HCT116 (cell line): Measurements from ENCODE around the gene POT1. TPM values are rescaled to one million over a fixed set of nuclear protein-coding genes. Genes with fewer than 3 reads are reported as not detected.

Experiments used
- ATAC-seq: fragments of 200-7000 bp; cut with Tn5 transposase; 2 replicates; pipeline ENCODE4 v1.9.1; 2020; ENCODE audit warnings: mild to moderate bottlenecking, moderate library complexity
- BruUV-seq: library from RNA; stranded (reverse); fragments of 400-500 nt; replicated peaks from 2 replicates; lab custom pipeline; 2021; lab: Mats Ljungman, UMichigan
- CTCF ChIA-PET: fragments of 300-600 bp; sonication (Branson Sonifier 250); formaldehyde crosslinking; loops from one replicate; lab custom pipeline; 2021; ENCODE audit warnings: antibody characterized with exemption; lab: Charles Lee
- POLR2A ChIA-PET: fragments of 300-600, 350-600 bp; sonication (Branson Sonifier 250); formaldehyde crosslinking; loops from one replicate; lab custom pipeline; 2021; ENCODE audit warnings: antibody characterized with exemption; lab: Charles Lee
- RAD21 ChIA-PET, 2 experiments: fragments of 300-600 bp; sonication (Branson Sonifier 250); formaldehyde crosslinking; loops; one replicate each; lab custom pipeline; 2023; ENCODE audit warnings: low total read pairs in 2 of 2; ENCODE audit not compliant: uncharacterized antibody in 2 of 2, unreplicated experiment in 2 of 2, low non-redundant PET in 1 of 2; lab: Charles Lee
- DNase-seq: peaks from one replicate; pipeline ENCODE4 v3.0.0-alpha.2; 2010; ENCODE audit warnings: low read depth, low spot score
- H2AFZ ChIP-seq: fragments of 200-600 bp; shearing (Covaris generic), sonication (generic); 2 replicates; pipeline ENCODE4 v1.6.1; 2017; ENCODE audit warnings: low read depth, mixed run types, mixed read lengths, antibody characterized with exemption, low read length; ENCODE audit not compliant: poor library complexity, severe bottlenecking
- H3K27ac ChIP-seq: 2 replicates; pipeline ENCODE4 v1.5.1; 2012; ENCODE audit warnings: low read depth, low read length
- H3K27me3 ChIP-seq: fragments of 200-600 bp; sonication (generic); 2 replicates; pipeline ENCODE4 v1.6.1; 2016; ENCODE audit warnings: mixed run types, low read length, mixed read lengths; ENCODE audit not compliant: insufficient read depth
- H3K36me3 ChIP-seq, 2 experiments: fragments of 200-500 bp in 1 of 2; fragments of 200-600 bp in 1 of 2; sonication (Bioruptor generic) in 1 of 2; sonication (generic) in 1 of 2; 2 replicates each; pipeline versions ENCODE4 v1.5.1 to v1.6.1; 2014 to 2016; ENCODE audit warnings: low read length in 2 of 2, inconsistent platforms in 1 of 2, mixed read lengths in 1 of 2, mixed run types in 1 of 2; ENCODE audit not compliant: insufficient read depth in 2 of 2, control insufficient read depth in 1 of 2
- H3K4me1 ChIP-seq, 2 experiments: fragments of 200-600 bp in 1 of 2; sonication (generic) in 1 of 2; 2 replicates each; pipeline versions ENCODE4 v1.5.1 to v1.6.1; 2012 to 2017; ENCODE audit warnings: low read length in 2 of 2, inconsistent platforms in 1 of 2, mild to moderate bottlenecking in 1 of 2, mixed read lengths in 1 of 2, mixed run types in 1 of 2, moderate library complexity in 1 of 2; ENCODE audit not compliant: insufficient read depth in 2 of 2, control insufficient read depth in 1 of 2
- H3K4me2 ChIP-seq: fragments of 200-600 bp; sonication (generic); 2 replicates; pipeline ENCODE4 v1.6.1; 2017; ENCODE audit warnings: mixed run types, low read length, mixed read lengths
- H3K4me3 ChIP-seq, 2 experiments: fragments of 200-600 bp in 1 of 2; sonication (generic) in 1 of 2; replicated peaks in 1 of 2; 2 replicates each; pipeline ENCODE4 v1.5.1; 2011 to 2016; ENCODE audit warnings: low read length in 2 of 2, control low read depth in 1 of 2, low read depth in 1 of 2, mild to moderate bottlenecking in 1 of 2, mixed read lengths in 1 of 2, mixed run types in 1 of 2
- H3K79me2 ChIP-seq: fragments of 200-600 bp; sonication (generic); 2 replicates; pipeline ENCODE4 v1.6.1; 2017; ENCODE audit warnings: mild to moderate bottlenecking, mixed run types, low read length, moderate library complexity, mixed read lengths; ENCODE audit not compliant: insufficient read depth
- H3K9ac ChIP-seq: fragments of 200-600 bp; sonication (generic); 2 replicates; pipeline ENCODE4 v1.6.1; 2016; ENCODE audit warnings: low read length, mixed read lengths
- H3K9me2 ChIP-seq: fragments of 200-600 bp; sonication (generic), shearing (Covaris generic); 2 replicates; pipeline ENCODE4 v1.6.1; 2017; ENCODE audit warnings: mixed run types, mild to moderate bottlenecking, moderate library complexity; ENCODE audit not compliant: insufficient read depth
- H3K9me3 ChIP-seq, 2 experiments: fragments of 200-500 bp in 1 of 2; fragments of 200-600 bp in 1 of 2; sonication (Bioruptor generic) in 1 of 2; sonication (generic) in 1 of 2; 2 replicates each; pipeline ENCODE4 v1.6.1; 2014 to 2017; ENCODE audit warnings: low read length in 2 of 2, mixed read lengths in 2 of 2, inconsistent platforms in 1 of 2, low read depth in 1 of 2, mild to moderate bottlenecking in 1 of 2, mixed run types in 1 of 2, moderate library complexity in 1 of 2; ENCODE audit not compliant: control insufficient read depth in 1 of 2, insufficient read depth in 1 of 2
- H4K20me1 ChIP-seq: fragments of 200-600 bp; sonication (generic), shearing (Covaris generic); 2 replicates; pipeline ENCODE4 v1.6.1; 2017; ENCODE audit warnings: mixed run types, mild to moderate bottlenecking, moderate library complexity; ENCODE audit not compliant: insufficient read depth
- CBX3 ChIP-seq: IDR thresholded peaks from 2 replicates; pipeline ENCODE4 v1.6.1; 2012; ENCODE audit warnings: low read depth
- EGR1 ChIP-seq: IDR thresholded peaks from 2 replicates; pipeline ENCODE4 v1.6.1; 2012; ENCODE audit warnings: low read depth
- EZH2 ChIP-seq: fragments of 200-600 bp; sonication (generic); IDR thresholded peaks from 2 replicates; pipeline ENCODE4 v1.6.1; 2017; ENCODE audit warnings: antibody characterized with exemption, mixed run types
- FOSL1 ChIP-seq: IDR thresholded peaks from 2 replicates; pipeline ENCODE4 v1.6.1; 2012; ENCODE audit warnings: low read depth
- JUND ChIP-seq: IDR thresholded peaks from 2 replicates; pipeline ENCODE4 v1.6.1; 2012
- POLR2A ChIP-seq: IDR thresholded peaks from 2 replicates; pipeline ENCODE4 v1.7.0; 2011; ENCODE audit warnings: borderline replicate concordance; ENCODE audit not compliant: insufficient read depth, insufficient read length; ENCODE audit errors: extremely low read depth
- POLR2AphosphoS5 ChIP-seq: IDR thresholded peaks from 2 replicates; pipeline ENCODE4 v1.6.1; 2011; ENCODE audit warnings: mild to moderate bottlenecking, low read depth, low read length, moderate library complexity
- RAD21 ChIP-seq: IDR thresholded peaks from 2 replicates; pipeline ENCODE4 v1.6.1; 2012; ENCODE audit warnings: low read depth, mild to moderate bottlenecking
- REST ChIP-seq: IDR thresholded peaks from 2 replicates; pipeline ENCODE4 v1.6.1; 2012; ENCODE audit warnings: low read depth
- SIN3A ChIP-seq: IDR thresholded peaks from 2 replicates; pipeline ENCODE4 v1.6.1; 2012; ENCODE audit warnings: low read depth
- SP1 ChIP-seq: IDR thresholded peaks from 2 replicates; pipeline ENCODE4 v1.6.1; 2012; ENCODE audit warnings: low read depth
- SRF ChIP-seq: IDR thresholded peaks from 2 replicates; pipeline ENCODE4 v1.6.1; 2012; ENCODE audit warnings: low read depth
- TCF7L2 ChIP-seq: IDR thresholded peaks from 2 replicates; pipeline ENCODE4 v1.7.0; 2011; ENCODE audit warnings: borderline replicate concordance, inconsistent platforms; ENCODE audit not compliant: insufficient read depth, insufficient read length; ENCODE audit errors: extremely low read depth
- ZFX ChIP-seq: fragments of 450-650 bp; IDR thresholded peaks from 2 replicates; pipeline ENCODE4 v1.6.1; 2017
- intact Hi-C: fragments of 100-400 bp; cut with micrococcal nuclease; formaldehyde crosslinking; loops from 2 replicates; pipeline ENCODE4 v1.10.0; 2022
- total RNA-seq: library from RNA; stranded (reverse); gene quantifications from one replicate; pipeline ENCODE4 v1.2.1, GENCODE V29; 2021; ENCODE audit not compliant: unreplicated experiment
- TF ChIP-seq, protein P1 (sequence below): IDR thresholded peaks from 2 replicates; pipeline ENCODE4 v1.6.1; 2012
- TF ChIP-seq, protein P2 (sequence below): IDR thresholded peaks from 2 replicates; pipeline ENCODE4 v1.6.1; 2011; ENCODE audit warnings: mild to moderate bottlenecking, low read length, moderate library complexity; ENCODE audit not compliant: insufficient replicate concordance; ENCODE audit errors: extremely low read depth

Gene POT1
- total RNA-seq, 1 experiment from 2014 or later, result 19.5 TPM

GRCh38 chr7:124779620-124780019 lies 150.0 kb downstream of the POT1 start:
- no peaks in the 10 kb centered on the region for H3K9me3 ChIP-seq
- H3K9ac ChIP-seq, result no peak overlapping the region
- RAD21 ChIA-PET, result no interaction called here
- DNase-seq (no peak), ATAC-seq (no peak)
- no peaks in the 10 kb centered on the region for H3K79me2 ChIP-seq
- H3K27ac ChIP-seq, result no peak overlapping the region
- H2AFZ ChIP-seq, result no peak overlapping the region
- H3K36me3 ChIP-seq, result no peaks in the 10 kb centered on the region
- BruUV-seq, result no TSS peak
- no peaks in the 10 kb centered on the region for H3K4me1 ChIP-seq
- H3K4me3 ChIP-seq, result no peak overlapping the region
- POLR2A ChIA-PET, result no interaction called here
- H3K9me2 ChIP-seq, result no peaks in the 10 kb centered on the region
- no peaks in the 10 kb centered on the region for H3K27me3 ChIP-seq
- H3K4me2 ChIP-seq, result no peak overlapping the region
- CTCF ChIA-PET, result interaction anchor here (1.0 to 1.4 kb wide), 2 partner anchors 175 to 625 kb away, joined by 3 read pairs; no protein-coding TSS in a partner anchor
- H4K20me1 ChIP-seq, result no peaks in the 10 kb centered on the region
- intact Hi-C loops, result loop anchor here (10.0 kb wide), 2 partner anchors 505 to 985 kb away; no protein-coding TSS in a partner anchor
- TF ChIP-seq JUND (no peak), POLR2A (no peak), REST (no peak), EGR1 (no peak), SIN3A (no peak), ZFX (no peak), SRF (no peak), POLR2AphosphoS5 (no peak), FOSL1 (no peak), EZH2 (no peak), SP1 (no peak), CBX3 (no peak), TCF7L2 (no peak), RAD21 (no peak)
- TF ChIP-seq, protein P1, sequence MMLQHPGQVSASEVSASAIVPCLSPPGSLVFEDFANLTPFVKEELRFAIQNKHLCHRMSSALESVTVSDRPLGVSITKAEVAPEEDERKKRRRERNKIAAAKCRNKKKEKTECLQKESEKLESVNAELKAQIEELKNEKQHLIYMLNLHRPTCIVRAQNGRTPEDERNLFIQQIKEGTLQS, result no peak
- TF ChIP-seq, protein P2, sequence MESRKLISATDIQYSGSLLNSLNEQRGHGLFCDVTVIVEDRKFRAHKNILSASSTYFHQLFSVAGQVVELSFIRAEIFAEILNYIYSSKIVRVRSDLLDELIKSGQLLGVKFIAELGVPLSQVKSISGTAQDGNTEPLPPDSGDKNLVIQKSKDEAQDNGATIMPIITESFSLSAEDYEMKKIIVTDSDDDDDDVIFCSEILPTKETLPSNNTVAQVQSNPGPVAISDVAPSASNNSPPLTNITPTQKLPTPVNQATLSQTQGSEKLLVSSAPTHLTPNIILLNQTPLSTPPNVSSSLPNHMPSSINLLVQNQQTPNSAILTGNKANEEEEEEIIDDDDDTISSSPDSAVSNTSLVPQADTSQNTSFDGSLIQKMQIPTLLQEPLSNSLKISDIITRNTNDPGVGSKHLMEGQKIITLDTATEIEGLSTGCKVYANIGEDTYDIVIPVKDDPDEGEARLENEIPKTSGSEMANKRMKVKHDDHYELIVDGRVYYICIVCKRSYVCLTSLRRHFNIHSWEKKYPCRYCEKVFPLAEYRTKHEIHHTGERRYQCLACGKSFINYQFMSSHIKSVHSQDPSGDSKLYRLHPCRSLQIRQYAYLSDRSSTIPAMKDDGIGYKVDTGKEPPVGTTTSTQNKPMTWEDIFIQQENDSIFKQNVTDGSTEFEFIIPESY, result no peak
- TF ChIP-seq, all 23 proteins: peak for 0
